ENCODE measurements around the gene SPARCL1.
A peak's percentile ranks its signal among the peaks of the same experiment; 100 is the strongest.
"Not testable (repeated sequence)": the region's sequence is repeated elsewhere in the genome, so short reads cannot be mapped to it uniquely, and the experiment has no call there.

Gene SPARCL1

DNA sequence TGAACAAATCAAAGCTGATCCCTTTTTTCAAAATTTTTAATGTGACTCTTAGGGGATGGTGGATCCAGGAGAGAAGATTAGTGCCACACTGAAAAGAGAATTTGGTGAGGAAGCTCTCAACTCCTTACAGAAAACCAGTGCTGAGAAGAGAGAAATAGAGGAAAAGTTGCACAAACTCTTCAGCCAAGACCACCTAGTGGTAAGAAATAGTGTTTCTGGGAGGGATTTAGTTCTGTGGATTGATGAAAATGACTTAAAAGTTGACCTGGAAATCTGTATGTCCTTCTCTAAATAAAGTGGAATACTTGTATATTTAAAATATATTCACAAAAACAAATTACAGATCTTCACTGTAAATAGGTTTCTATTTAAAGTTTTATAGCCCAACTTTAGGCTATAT lies 77.6 kb downstream of the SPARCL1 start:
- Histone ChIP-seq H3K27me3 (replicated peaks; ENCODE audit: control insufficient read depth, insufficient read depth, low read length) (no peaks in the 10 kb centered on the region), H3K36me3 (ENCODE audit: control insufficient read depth, insufficient read depth, low read length) (no peaks in the 10 kb centered on the region), H3K4me3 (replicated peaks; ENCODE audit: low read depth, low read length) (no peak overlapping the region)
- TF ChIP-seq, protein P1, sequence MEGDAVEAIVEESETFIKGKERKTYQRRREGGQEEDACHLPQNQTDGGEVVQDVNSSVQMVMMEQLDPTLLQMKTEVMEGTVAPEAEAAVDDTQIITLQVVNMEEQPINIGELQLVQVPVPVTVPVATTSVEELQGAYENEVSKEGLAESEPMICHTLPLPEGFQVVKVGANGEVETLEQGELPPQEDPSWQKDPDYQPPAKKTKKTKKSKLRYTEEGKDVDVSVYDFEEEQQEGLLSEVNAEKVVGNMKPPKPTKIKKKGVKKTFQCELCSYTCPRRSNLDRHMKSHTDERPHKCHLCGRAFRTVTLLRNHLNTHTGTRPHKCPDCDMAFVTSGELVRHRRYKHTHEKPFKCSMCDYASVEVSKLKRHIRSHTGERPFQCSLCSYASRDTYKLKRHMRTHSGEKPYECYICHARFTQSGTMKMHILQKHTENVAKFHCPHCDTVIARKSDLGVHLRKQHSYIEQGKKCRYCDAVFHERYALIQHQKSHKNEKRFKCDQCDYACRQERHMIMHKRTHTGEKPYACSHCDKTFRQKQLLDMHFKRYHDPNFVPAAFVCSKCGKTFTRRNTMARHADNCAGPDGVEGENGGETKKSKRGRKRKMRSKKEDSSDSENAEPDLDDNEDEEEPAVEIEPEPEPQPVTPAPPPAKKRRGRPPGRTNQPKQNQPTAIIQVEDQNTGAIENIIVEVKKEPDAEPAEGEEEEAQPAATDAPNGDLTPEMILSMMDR (IDR thresholded peaks at IDR 0.05; ENCODE audit: insufficient read depth, low read length, poor library complexity, severe bottlenecking): peak; percentile 8
- no peak for DNase-seq (ENCODE audit: extremely low read depth, insufficient read length)

DNA sequence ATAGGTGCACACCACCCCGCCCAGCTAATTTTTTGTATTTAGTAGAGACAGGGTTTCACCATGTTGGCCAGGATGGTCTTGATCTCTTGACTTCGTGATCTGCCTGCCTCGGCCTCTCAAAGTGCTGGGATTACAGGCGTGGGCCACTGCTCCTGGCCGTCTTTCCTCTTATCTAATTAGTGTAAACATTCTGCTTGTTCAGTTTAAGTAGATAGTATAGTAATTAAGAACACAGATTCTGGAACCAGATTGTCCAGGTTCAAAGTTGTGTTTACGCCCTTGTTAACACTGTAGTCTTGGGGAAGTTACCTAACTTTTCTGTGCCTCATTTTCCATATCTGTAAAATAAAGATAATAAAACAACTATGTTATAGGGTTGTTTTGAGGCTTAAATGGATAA lies 82.8 kb downstream of the SPARCL1 start:
- not testable (repeated sequence) for H3K36me3 ChIP-seq (ENCODE audit: control insufficient read depth, insufficient read depth, low read length); H3K27me3 ChIP-seq (replicated peaks; ENCODE audit: control insufficient read depth, insufficient read depth, low read length); DNase-seq (ENCODE audit: extremely low read depth, insufficient read length); H3K4me3 ChIP-seq (replicated peaks; ENCODE audit: low read depth, low read length)

DNA sequence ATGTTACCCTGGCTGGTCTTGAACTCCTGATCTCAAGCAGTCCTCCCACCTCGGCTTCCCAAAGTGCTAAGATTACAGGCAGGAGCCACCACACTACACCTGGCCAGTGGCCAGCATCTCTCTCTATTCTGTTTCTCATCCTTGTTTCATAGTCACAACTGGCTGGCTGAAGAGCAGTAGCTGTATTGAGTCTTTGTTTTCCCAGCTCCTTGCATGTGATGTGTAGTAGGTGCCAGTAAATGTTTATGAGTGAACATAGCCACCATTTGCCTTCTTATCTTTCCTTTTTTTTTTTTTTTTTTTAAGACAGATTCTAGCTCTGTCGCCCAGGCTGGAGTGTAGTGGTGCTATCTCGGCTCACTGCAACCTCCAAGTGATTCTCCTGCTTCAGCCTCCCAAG lies 83.2 kb downstream of the SPARCL1 start:
- TF ChIP-seq, protein P1 (IDR thresholded peaks at IDR 0.05; ENCODE audit: insufficient read depth, low read length, poor library complexity, severe bottlenecking): no peak

GRCh38 chr4:87444741-87445140 lies 84.4 kb downstream of the SPARCL1 start:
- no peaks in the 10 kb centered on the region for H3K27me3 ChIP-seq (replicated peaks; ENCODE audit: control insufficient read depth, insufficient read depth, low read length)
- DNase-seq (ENCODE audit: extremely low read depth, insufficient read length): no peak
- TF ChIP-seq, protein P1 (IDR thresholded peaks at IDR 0.05; ENCODE audit: insufficient read depth, low read length, poor library complexity, severe bottlenecking): no peak
- no peak overlapping the region for H3K4me3 ChIP-seq (replicated peaks; ENCODE audit: low read depth, low read length)
- H3K36me3 ChIP-seq (ENCODE audit: control insufficient read depth, insufficient read depth, low read length): 0 out of 2 replicates have a peak, but pooled peaks cover 1% of the 10 kb centered on the region

More for the DNA sequence above, 83.2 kb downstream of the SPARCL1 start:
- H3K4me3 ChIP-seq (replicated peaks; ENCODE audit: low read depth, low read length): no peak overlapping the region
- DNase-seq (ENCODE audit: extremely low read depth, insufficient read length): no peak
- H3K36me3 ChIP-seq (ENCODE audit: control insufficient read depth, insufficient read depth, low read length): 0 out of 2 replicates have a peak, but pooled peaks cover 1% of the 10 kb centered on the region
- H3K27me3 ChIP-seq (replicated peaks; ENCODE audit: control insufficient read depth, insufficient read depth, low read length): no peaks in the 10 kb centered on the region

DNA sequence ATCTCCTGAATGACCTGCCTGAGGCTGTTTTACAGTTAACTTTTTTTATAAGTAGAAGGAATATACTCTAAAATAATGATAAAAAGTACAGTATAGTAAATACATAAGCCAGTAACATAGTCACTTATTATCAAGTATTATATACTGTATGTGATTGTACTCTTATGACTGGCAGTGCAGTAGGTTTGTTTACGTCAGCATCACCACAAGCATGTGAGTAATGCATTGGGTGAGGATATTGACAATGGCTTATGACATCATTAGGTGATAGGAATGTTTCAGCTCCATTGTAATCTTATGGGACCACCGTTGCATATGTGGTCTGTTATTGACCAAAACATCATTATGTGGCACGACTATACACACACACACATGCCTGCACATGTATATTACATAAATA lies 86.3 kb downstream of the SPARCL1 start:
- TF ChIP-seq, protein P1 (IDR thresholded peaks at IDR 0.05; ENCODE audit: insufficient read depth, low read length, poor library complexity, severe bottlenecking): no peak
- Histone ChIP-seq H3K27me3 (replicated peaks; ENCODE audit: control insufficient read depth, insufficient read depth, low read length) (no peaks in the 10 kb centered on the region), H3K36me3 (ENCODE audit: control insufficient read depth, insufficient read depth, low read length) (0 out of 2 replicates have a peak, but pooled peaks cover 1% of the 10 kb centered on the region), H3K4me3 (replicated peaks; ENCODE audit: low read depth, low read length) (no peak overlapping the region)
- DNase-seq (ENCODE audit: extremely low read depth, insufficient read length): no peak

GRCh38 chr4:87433342-87433741 lies 95.8 kb downstream of the SPARCL1 start:
- TF ChIP-seq, protein P1 (IDR thresholded peaks at IDR 0.05; ENCODE audit: insufficient read depth, low read length, poor library complexity, severe bottlenecking): no peak
- Histone ChIP-seq H3K4me3 (replicated peaks; ENCODE audit: low read depth, low read length) (no peak overlapping the region), H3K36me3 (ENCODE audit: control insufficient read depth, insufficient read depth, low read length) (no peaks in the 10 kb centered on the region), H3K27me3 (replicated peaks; ENCODE audit: control insufficient read depth, insufficient read depth, low read length) (no peaks in the 10 kb centered on the region)
- DNase-seq (ENCODE audit: extremely low read depth, insufficient read length): no peak

Measured in GM06990 (cell line).